Neural cell (in vitro differentiated cells): ENCODE results near the gene CACNA1C. TPM values are rescaled to one million over a fixed set of nuclear protein-coding genes. Genes with fewer than 3 reads are reported as not detected.

ENCODE experiments used
- H2AFZ ChIP-seq: fragments of 200-600, 300-800 bp; sonication (generic), shearing (Covaris generic); 2 replicates; pipeline ENCODE4 v1.6.0; 2014; ENCODE audit warnings: low read depth, mild to moderate bottlenecking, antibody characterized with exemption, low read length, moderate library complexity
- H3F3A ChIP-seq: fragments of 200-600 bp; shearing (Covaris generic); 2 replicates; pipeline ENCODE4 v1.6.1; 2016; ENCODE audit warnings: mild to moderate bottlenecking, moderate library complexity, mixed read lengths, antibody characterized with exemption, low read length; ENCODE audit not compliant: insufficient read depth, poor library complexity, severe bottlenecking
- H3K27ac ChIP-seq: fragments of 200-600, 300-800 bp; sonication (generic), shearing (Covaris generic); 2 replicates; pipeline ENCODE4 v1.5.1; 2014; ENCODE audit warnings: mild to moderate bottlenecking, low read length, moderate library complexity
- H3K27me3 ChIP-seq: fragments of 300-800, 200-600 bp; sonication (generic), shearing (Covaris generic); 2 replicates; pipeline ENCODE4 v1.6.0; 2014; ENCODE audit warnings: mild to moderate bottlenecking, low read depth, low read length, moderate library complexity; ENCODE audit not compliant: insufficient read depth
- H3K36me3 ChIP-seq: fragments of 300-800, 200-600 bp; sonication (generic), shearing (Covaris generic); 2 replicates; pipeline ENCODE4 v1.5.1; 2014; ENCODE audit warnings: mild to moderate bottlenecking, antibody characterized with exemption, low read length, moderate library complexity; ENCODE audit not compliant: insufficient read depth
- H3K4me2 ChIP-seq: fragments of 300-800, 200-600 bp; sonication (generic), shearing (Covaris generic); 2 replicates; pipeline ENCODE4 v1.6.0; 2014; ENCODE audit warnings: mild to moderate bottlenecking, low read length
- H3K4me3 ChIP-seq: fragments of 300-800, 200-600 bp; sonication (generic), shearing (Covaris generic); 2 replicates; pipeline ENCODE4 v1.5.1; 2014; ENCODE audit warnings: mild to moderate bottlenecking, low read length, moderate library complexity
- H3K79me2 ChIP-seq: fragments of 200-600 bp; shearing (Covaris generic); replicated peaks from 2 replicates; pipeline ENCODE4 v1.6.0; 2014; ENCODE audit warnings: mild to moderate bottlenecking, low read length, moderate library complexity; ENCODE audit not compliant: insufficient read depth
- H3K9ac ChIP-seq: fragments of 300-800, 200-600 bp; sonication (generic), shearing (Covaris generic); 2 replicates; pipeline ENCODE4 v1.6.1; 2016; ENCODE audit warnings: mild to moderate bottlenecking, low read length, mixed read lengths
- H3K9me2 ChIP-seq: fragments of 200-600 bp; shearing (Covaris generic); 2 replicates; pipeline ENCODE4 v1.6.1; 2016; ENCODE audit warnings: mild to moderate bottlenecking, low read length, mixed read lengths; ENCODE audit not compliant: insufficient read depth
- H3K9me3 ChIP-seq: fragments of 200-600, 300-800 bp; sonication (generic), shearing (Covaris generic); 2 replicates; pipeline ENCODE4 v1.6.1; 2016; ENCODE audit warnings: mild to moderate bottlenecking, mixed run types, low read length, moderate library complexity, mixed read lengths
- H4K20me1 ChIP-seq: fragments of 200-600 bp; shearing (Covaris generic); 2 replicates; pipeline ENCODE4 v1.6.1; 2016; ENCODE audit warnings: mild to moderate bottlenecking, mixed run types; ENCODE audit not compliant: insufficient read depth
- CTCF ChIP-seq: fragments of 450-650 bp; IDR thresholded peaks from 2 replicates; pipeline ENCODE4 v1.5.1; 2014; ENCODE audit warnings: antibody characterized with exemption, mild to moderate bottlenecking, moderate library complexity; ENCODE audit not compliant: poor library complexity, severe bottlenecking
- EP300 ChIP-seq: fragments of 450-650 bp; conservative IDR thresholded peaks from 2 replicates; pipeline ENCODE4 v1.6.1; 2014; ENCODE audit warnings: antibody characterized with exemption, mild to moderate bottlenecking, moderate library complexity; ENCODE audit not compliant: poor library complexity, severe bottlenecking
- EZH2 ChIP-seq: fragments of 200-600, 300-800 bp; shearing (Covaris generic), sonication (generic); IDR thresholded peaks from 2 replicates; pipeline ENCODE4 v1.6.1; 2014; ENCODE audit warnings: antibody characterized with exemption, low read length, borderline replicate concordance, mild to moderate bottlenecking; ENCODE audit not compliant: insufficient read depth, poor library complexity, severe bottlenecking
- MXI1 ChIP-seq: fragments of 450-650 bp; conservative IDR thresholded peaks from 2 replicates; pipeline ENCODE4 v1.6.1; 2014; ENCODE audit warnings: antibody characterized with exemption, mild to moderate bottlenecking; ENCODE audit not compliant: poor library complexity, severe bottlenecking
- POLR2AphosphoS5 ChIP-seq: IDR thresholded peaks from 2 replicates; pipeline ENCODE4 v1.6.1; 2012
- RAD21 ChIP-seq: fragments of 450-650 bp; conservative IDR thresholded peaks from 2 replicates; pipeline ENCODE4 v1.6.1; 2014; ENCODE audit warnings: antibody characterized with exemption, mild to moderate bottlenecking, moderate library complexity
- REST ChIP-seq: IDR thresholded peaks from 2 replicates; pipeline ENCODE4 v1.6.1; 2012; ENCODE audit warnings: borderline replicate concordance
- SMC3 ChIP-seq: fragments of 450-650 bp; conservative IDR thresholded peaks from 2 replicates; pipeline ENCODE4 v1.6.1; 2014; ENCODE audit warnings: antibody characterized with exemption, mild to moderate bottlenecking, moderate library complexity; ENCODE audit not compliant: poor library complexity
- TAF1 ChIP-seq: IDR thresholded peaks from 2 replicates; pipeline ENCODE4 v1.6.1; 2012; ENCODE audit warnings: low read depth
- polyA plus RNA-seq: library from polyadenylated mRNA; depleted of rRNA; stranded (reverse); fragments of >200 nt; gene quantifications from 2 replicates; pipeline ENCODE4 v1.2.3, GENCODE V29; 2014

Gene CACNA1C
- polyA plus RNA-seq, 1 donor from 2014 or later: 9.7 TPM

GRCh38 chr12:2145433-2145998 lies 92.7 kb downstream of the CACNA1C start:
- TF ChIP-seq EP300 (no peak), REST (no peak), CTCF (no peak), MXI1 (no peak), POLR2AphosphoS5 (no peak), RAD21 (no peak), SMC3 (no peak), TAF1 (no peak), EZH2 (no peak)
- Histone ChIP-seq H3K9me3 (no peaks in the 10 kb centered on the region), H3K4me3 (no peak overlapping the region), H3K9ac (no peak overlapping the region), H2AFZ (no peak overlapping the region), H3K27me3 (no peaks in the 10 kb centered on the region), H3F3A (no peaks in the 10 kb centered on the region), H4K20me1 (no peaks in the 10 kb centered on the region), H3K27ac (no peak overlapping the region), H3K36me3 (no peaks in the 10 kb centered on the region), H3K79me2 (no peaks in the 10 kb centered on the region), H3K4me2 (no peak overlapping the region), H3K9me2 (no peaks in the 10 kb centered on the region)

GRCh38 chr12:2147335-2147734 lies 94.5 kb downstream of the CACNA1C start:
- Histone ChIP-seq H3K27ac (no peak overlapping the region), H3K79me2 (no peaks in the 10 kb centered on the region), H4K20me1 (no peaks in the 10 kb centered on the region), H3K27me3 (no peaks in the 10 kb centered on the region), H3K9me2 (no peaks in the 10 kb centered on the region), H3K9ac (no peak overlapping the region), H3K4me2 (no peak overlapping the region), H3F3A (no peaks in the 10 kb centered on the region), H3K36me3 (no peaks in the 10 kb centered on the region), H3K9me3 (no peaks in the 10 kb centered on the region), H3K4me3 (no peak overlapping the region), H2AFZ (no peak overlapping the region)
- TF ChIP-seq SMC3 (no peak), TAF1 (no peak), EP300 (no peak)
